CD4-positive, CD25-positive, alpha-beta regulatory T cell (primary cell): ENCODE results near the gene APOE. TPM values are rescaled to one million over a fixed set of nuclear protein-coding genes. Genes with fewer than 3 reads are reported as not detected.

Experiments used
- polyA plus RNA-seq, 4 donors: library from polyadenylated mRNA; unstranded; fragments of 300-500 nt; fragmentation: Illumina TruSeq; gene quantifications; one replicate each; pipeline ENCODE4 v1.2.3, GENCODE V29; 2021
- total RNA-seq: library from RNA; stranded (reverse); gene quantifications from one replicate; pipeline ENCODE4 v1.2.3, GENCODE V29; 2022

Gene APOE
- total and polyA plus RNA-seq, 5 donors from 2014 or later = 1.4 TPM; not detected in 4

Other genes with a start within 250 kb of the APOE start
- not detected for gene CEACAM19, start 234.3 kb upstream of the APOE start, total RNA-seq
- gene CEACAM19, start 234.3 kb upstream of the APOE start, polyA plus RNA-seq = not detected
- gene CEACAM16, start 206.6 kb upstream of the APOE start, total RNA-seq = not detected
- not detected for gene CEACAM16, start 206.6 kb upstream of the APOE start, polyA plus RNA-seq
- gene BCL3, start 157.1 kb upstream of the APOE start, total RNA-seq = 231 TPM
- gene BCL3, start 157.1 kb upstream of the APOE start, polyA plus RNA-seq = 10 to 100 TPM in 1 of 4 donors, 1 to 10 TPM in 3; 3.4 to 12.5 (median 5.4) TPM
- not detected for gene CBLC, start 127.9 kb upstream of the APOE start, total RNA-seq
- not detected for gene CBLC, start 127.9 kb upstream of the APOE start, polyA plus RNA-seq
- gene BCAM, start 96.7 kb upstream of the APOE start, total RNA-seq = not detected
- not detected for gene BCAM, start 96.7 kb upstream of the APOE start, polyA plus RNA-seq
- gene NECTIN2, start 59.5 kb upstream of the APOE start, total RNA-seq = 1.1 TPM
- not detected for gene NECTIN2, start 59.5 kb upstream of the APOE start, polyA plus RNA-seq
- gene TOMM40, start 14.5 kb upstream of the APOE start, total RNA-seq = 26.4 TPM
- 10 to 100 TPM; 22.8 to 27.8 (median 24.8) TPM for gene TOMM40, start 14.5 kb upstream of the APOE start, polyA plus RNA-seq
- gene APOC1, start 8.8 kb downstream of the APOE start, total RNA-seq = not detected
- not detected for gene APOC1, start 8.8 kb downstream of the APOE start, polyA plus RNA-seq
- gene APOC4, start 36.4 kb downstream of the APOE start, total RNA-seq = not detected
- not detected for gene APOC4, start 36.4 kb downstream of the APOE start, polyA plus RNA-seq
- gene APOC2, start 40.3 kb downstream of the APOE start, total RNA-seq = not detected
- gene APOC2, start 40.3 kb downstream of the APOE start, polyA plus RNA-seq = not detected
- 81.5 TPM for gene CLPTM1, start 49.6 kb downstream of the APOE start, total RNA-seq
- 10 to 100 TPM; 16.7 to 20.3 (median 19.2) TPM for gene CLPTM1, start 49.6 kb downstream of the APOE start, polyA plus RNA-seq
- 107 TPM for gene RELB, start 95.7 kb downstream of the APOE start, total RNA-seq
- gene RELB, start 95.7 kb downstream of the APOE start, polyA plus RNA-seq = 10 to 100 TPM in 2 of 4 donors, 1 to 10 TPM in 2; 5.5 to 11.4 (median 10.2) TPM
- 189 TPM for gene CLASRP, start 133.2 kb downstream of the APOE start, total RNA-seq
- 1 to 10 TPM; 3.9 to 4.9 (median 4.3) TPM for gene CLASRP, start 133.2 kb downstream of the APOE start, polyA plus RNA-seq
- gene ZNF296, start 170.7 kb downstream of the APOE start, total RNA-seq = 3.0 TPM
- 1 to 10 TPM; 1.8 to 2.5 (median 2.0) TPM for gene ZNF296, start 170.7 kb downstream of the APOE start, polyA plus RNA-seq
- 6.6 TPM for gene GEMIN7, start 173.5 kb downstream of the APOE start, total RNA-seq
- 10 to 100 TPM; 64.6 to 93.1 (median 79.7) TPM for gene GEMIN7, start 173.5 kb downstream of the APOE start, polyA plus RNA-seq
- gene PPP1R37, start 187.4 kb downstream of the APOE start, total RNA-seq = 17.4 TPM
- 1 to 10 TPM in 1 of 4 donors, under 1 TPM in 3; 0.61 to 1.0 (median 0.65) TPM for gene PPP1R37, start 187.4 kb downstream of the APOE start, polyA plus RNA-seq